DMS153 (cell line): Measurements from ENCODE around the gene GPANK1.

Experiments
- DNase-seq: peaks from one replicate; lab custom pipeline; 2025; lab: John Stamatoyannopoulos, UW

GPANK1 gene

DNA sequence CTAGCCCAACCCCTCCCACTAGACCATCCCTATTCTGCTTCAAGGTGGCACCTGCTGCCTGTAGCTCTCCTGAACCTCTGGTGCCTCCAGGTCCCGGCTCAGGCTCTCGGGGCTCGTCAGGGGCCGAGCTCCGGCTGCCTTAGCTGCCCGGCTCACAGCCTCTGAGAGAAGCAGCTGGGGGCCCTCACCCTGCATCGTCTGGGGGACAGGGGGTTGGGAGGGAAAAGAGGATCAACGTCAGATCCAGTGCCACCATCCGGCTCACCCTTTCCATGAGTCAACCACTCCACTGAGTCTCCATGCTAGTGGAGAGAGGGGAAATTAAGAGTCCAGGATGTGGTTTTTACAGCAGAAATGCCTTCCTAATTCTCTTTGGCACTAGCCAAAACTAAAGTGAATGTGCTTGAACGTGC, 25.3 kb downstream of the GPANK1 start:
- no peak for DNase-seq

- no peak for DNase-seq
These were observed 25.8 kb downstream of the GPANK1 start for GRCh38 chr6:31639043-31639442.

GRCh38 chr6:31636698-31637596, 27.9 kb downstream of the GPANK1 start:
- DNase-seq = no peak

GRCh38 chr6:31634969-31635575, 29.7 kb downstream of the GPANK1 start:
- DNase-seq = no peak

DNA sequence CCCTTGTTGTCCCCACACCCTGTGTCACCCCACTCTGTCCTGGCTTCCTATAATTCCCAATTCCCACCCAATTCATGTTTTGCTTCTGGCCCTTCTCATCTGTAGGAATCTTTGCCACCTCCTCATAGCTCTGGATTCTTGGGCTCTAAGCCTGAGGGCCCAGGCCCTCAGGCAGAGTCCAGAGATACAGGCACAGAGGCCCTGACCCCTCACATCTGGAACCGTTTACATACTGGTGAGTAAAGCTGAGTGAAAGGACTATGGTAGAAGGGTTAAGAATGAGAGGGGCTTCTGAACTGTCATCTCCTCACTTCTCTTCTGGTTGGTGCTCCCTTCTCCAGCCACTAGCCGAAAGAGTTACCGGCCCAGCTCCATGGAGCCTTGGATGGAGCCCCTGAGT, 30.7 kb downstream of the GPANK1 start:
- no peak for DNase-seq

DNA sequence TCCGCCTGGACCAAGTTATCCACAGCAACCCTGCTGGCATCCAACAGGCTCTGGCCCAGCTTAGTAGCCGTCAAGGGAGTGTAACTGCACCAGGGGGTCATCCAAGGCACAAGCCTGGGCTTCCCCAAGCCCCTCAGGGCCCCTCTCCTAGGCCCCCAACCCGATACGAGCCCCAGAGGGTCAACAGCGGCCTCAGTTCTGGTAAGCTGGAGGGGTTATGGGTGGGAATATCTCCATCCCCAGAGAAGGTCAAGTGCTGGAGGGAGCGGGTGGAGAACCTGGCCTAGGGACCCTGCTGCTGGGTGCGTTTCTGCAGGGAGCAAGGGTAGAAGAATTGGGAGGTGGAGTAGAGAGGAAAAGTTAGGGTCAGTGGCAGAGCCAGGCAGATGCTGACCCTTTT, 31.4 kb downstream of the GPANK1 start:
- no peak for DNase-seq

DNA sequence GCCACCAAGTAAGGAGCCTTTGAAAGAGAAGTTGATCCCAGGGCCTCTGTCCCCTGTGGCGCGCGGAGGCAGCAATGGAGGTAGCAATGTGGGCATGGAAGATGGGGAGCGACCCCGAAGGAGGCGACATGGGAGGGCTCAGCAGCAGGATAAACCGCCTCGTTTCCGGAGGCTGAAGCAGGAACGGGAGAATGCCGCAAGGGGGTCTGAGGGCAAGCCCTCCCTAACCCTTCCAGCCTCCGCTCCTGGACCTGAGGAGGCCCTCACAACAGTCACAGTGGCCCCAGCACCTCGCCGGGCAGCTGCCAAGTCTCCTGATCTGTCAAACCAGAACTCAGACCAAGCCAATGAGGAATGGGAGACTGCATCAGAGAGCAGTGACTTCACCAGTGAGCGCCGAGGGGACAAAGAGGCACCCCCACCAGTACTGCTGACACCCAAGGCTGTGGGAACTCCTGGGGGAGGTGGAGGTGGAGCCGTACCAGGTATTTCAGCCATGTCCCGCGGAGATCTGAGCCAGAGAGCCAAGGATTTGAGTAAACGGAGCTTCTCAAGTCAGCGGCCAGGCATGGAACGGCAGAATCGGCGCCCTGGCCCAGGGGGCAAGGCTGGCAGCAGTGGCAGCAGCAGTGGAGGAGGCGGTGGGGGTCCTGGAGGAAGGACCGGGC, 32.4 kb downstream of the GPANK1 start:
- DNase-seq = no peak

DNA sequence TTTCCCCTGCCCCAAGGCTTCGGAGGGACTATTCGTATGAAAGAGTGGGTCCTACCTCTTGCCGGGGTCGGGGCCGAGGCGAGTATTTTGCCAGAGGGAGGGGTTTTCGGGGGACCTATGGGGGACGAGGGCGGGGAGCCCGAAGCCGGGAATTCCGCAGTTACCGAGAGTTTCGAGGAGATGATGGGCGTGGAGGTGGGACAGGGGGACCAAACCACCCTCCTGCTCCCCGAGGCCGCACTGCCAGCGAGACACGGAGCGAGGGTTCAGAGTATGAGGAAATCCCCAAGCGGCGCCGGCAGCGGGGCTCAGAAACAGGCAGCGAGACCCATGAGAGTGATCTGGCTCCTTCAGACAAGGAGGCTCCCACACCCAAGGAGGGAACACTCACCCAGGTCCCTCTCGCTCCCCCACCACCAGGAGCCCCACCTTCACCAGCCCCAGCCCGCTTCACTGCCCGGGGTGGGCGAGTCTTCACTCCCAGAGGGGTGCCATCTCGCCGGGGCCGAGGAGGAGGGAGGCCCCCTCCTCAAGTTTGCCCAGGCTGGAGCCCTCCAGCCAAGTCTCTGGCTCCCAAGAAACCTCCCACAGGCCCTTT, 33.0 kb downstream of the GPANK1 start:
- no peak for DNase-seq

- DNase-seq = no peak
These were observed 33.6 kb downstream of the GPANK1 start for GRCh38 chr6:31631209-31631608.

GRCh38 chr6:31630177-31630934, 34.4 kb downstream of the GPANK1 start:
- no peak for DNase-seq

DNA sequence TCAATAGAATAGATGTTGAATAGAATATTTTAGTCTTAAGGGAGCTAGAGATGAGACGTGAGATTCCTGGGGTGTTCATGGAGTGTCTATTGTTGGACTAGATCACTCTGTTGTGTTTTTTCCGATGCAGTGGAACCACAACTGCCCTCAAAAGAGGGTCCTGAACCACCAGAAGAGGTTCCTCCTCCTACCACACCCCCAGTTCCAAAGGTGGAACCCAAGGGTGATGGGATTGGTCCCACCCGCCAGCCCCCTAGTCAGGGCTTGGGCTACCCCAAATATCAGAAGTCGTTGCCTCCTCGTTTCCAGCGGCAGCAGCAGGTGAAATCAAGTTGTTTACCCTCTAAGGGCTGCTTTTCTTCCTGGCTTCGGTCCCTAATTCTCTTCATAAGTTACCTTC, 35.8 kb downstream of the GPANK1 start:
- no peak for DNase-seq

DNA sequence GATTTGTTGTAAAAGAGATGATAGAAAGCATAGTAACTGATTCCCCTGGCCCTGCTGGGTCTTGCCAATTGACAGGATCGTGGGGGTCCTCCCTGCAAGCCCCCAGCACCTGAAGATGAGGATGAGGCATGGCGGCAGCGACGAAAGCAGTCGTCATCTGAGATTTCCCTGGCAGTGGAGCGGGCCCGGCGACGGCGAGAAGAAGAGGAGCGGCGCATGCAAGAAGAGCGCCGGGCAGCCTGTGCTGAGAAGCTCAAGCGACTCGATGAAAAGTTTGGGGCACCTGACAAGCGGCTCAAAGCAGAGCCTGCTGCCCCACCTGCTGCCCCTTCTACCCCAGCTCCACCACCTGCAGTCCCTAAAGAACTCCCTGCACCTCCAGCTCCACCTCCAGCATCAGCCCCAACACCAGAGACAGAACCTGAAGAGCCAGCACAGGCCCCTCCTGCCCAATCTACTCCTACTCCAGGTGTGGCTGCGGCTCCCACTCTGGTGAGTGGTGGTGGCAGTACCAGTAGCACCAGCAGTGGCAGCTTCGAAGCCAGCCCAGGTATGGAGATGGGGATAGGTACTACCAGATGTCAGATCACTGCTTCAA, 37.0 kb downstream of the GPANK1 start:
- no peak for DNase-seq

GRCh38 chr6:31626952-31627351, 37.8 kb downstream of the GPANK1 start:
- no peak for DNase-seq

DNA sequence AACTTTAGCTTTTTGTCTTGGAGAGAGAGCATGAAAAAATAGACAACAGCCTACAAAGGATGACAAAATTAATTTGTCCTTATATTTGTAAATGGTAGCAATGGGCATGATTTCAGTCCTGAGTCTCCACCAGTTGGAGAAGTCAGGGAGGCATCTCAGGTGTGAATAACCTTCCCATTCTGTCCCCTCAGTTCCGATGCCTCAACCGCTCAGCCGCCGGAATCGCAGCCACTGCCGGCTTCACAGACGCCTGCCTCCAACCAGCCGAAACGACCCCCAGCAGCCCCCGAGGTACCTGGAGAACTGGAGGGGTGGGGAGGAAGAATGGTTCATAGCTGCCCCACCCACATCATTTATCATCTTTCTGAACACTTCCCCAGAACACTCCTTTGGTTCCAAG, 40.7 kb downstream of the GPANK1 start:
- no peak for DNase-seq

DNA sequence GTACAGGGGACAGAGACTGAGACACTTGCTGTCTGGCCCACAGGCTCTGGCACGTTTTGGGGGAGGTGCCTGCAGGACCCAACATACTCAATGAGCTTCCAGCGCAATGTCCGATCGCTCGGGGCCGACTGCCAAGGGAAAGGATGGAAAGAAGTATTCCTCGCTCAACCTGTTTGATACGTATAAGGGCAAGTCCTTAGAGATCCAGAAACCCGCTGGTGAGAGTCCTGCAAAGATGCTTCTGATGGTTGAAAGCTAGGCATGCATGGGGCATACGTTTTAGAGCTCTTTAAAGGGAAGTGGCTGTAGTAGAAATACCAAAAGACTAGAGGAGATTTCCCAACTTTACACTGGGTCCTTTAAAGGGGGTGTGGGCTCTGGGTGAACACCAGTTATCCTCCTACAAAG, 42.1 kb downstream of the GPANK1 start:
- DNase-seq = no peak

- DNase-seq = no peak
These were observed 42.8 kb downstream of the GPANK1 start for GRCh38 chr6:31621991-31622390.

GRCh38 chr6:31621320-31621939, 43.4 kb downstream of the GPANK1 start:
- DNase-seq = no peak

- DNase-seq = peak; percentile 51
These were observed 44.0 kb downstream of the GPANK1 start, which contains the start of gene PRRC2A for GRCh38 chr6:31620586-31621319. Gene PRRC2A, plus strand, starts transcription at chr6:31620715. Its CDS starts 2,075 bp downstream, at chr6:31622790.

DNA sequence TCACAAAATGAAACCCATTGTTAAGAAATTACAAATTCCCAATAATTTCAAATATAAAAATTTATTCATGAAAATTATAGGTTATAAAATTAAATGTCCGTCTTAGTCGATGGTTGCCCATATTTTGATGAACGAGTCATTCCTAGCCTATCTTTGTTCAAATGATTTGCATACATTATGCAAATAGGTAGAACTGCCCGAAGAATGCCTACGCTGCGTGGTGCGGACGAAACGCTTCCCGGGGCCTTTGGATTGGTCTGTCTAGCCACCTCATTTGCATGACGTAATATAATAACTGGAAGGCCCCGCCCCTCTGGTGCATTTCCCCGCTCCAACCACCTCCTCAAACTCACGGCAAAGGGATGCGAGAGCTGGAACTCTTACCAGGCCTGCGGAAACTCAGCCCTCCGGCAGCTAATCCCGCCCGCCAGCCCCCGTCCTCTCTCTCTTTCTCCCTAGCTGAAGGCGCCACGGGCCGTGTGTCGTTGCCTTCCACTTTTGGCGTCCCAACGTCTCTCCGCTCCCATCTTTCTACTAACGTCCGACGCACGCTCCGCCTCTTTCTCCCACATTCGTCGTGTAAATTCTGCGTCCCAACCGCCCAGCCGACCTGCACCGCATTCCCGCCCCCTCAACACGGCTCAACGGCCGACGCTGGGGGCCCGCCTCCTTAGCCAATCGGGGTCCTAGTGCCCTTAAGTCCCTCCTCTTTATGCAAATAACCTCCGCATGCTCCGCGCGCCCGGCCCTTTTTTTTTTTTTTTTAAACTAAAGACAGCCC, 44.8 kb downstream of the GPANK1 start:
- DNase-seq = peak; percentile 99
